ENCODE data around the gene HMG20B. TPM values are rescaled to one million over a fixed set of nuclear protein-coding genes. Genes with fewer than 3 reads are reported as not detected.
A peak's percentile ranks its signal among the peaks of the same experiment; 100 is the strongest.

HMG20B gene
- total RNA-seq: 46.0 and 51.0 TPM in 2 replicates

DNA sequence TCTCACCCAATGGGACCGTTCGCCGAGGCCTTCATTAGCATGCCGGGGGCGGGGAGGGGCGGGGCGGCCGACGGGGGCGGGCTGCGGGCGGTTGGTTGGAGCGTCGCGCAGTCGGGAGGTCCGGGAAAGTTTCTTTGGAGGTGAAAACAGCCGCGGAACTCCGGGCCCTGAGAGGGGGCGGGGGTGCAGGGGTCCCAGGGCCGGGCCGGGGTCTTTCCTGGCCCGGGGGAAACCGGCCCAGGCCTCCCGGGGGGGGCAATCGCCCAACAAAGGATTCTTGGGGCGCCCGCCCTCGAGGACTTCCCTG lies at the start of gene HMG20B:
Gene HMG20B (plus strand): TSS at position 90 of the 307 bp plus-strand sequence. CDS start 366 bp downstream, outside the sequence.
- Mint-ChIP-seq H3K27ac (peak within 1 kb of the TSS; percentile 53), H3K36me3 (ENCODE audit: low read depth) (peaks cover 9% of the 10 kb centered on the region), H3K9me3 (no peaks in the 10 kb centered on the region), H3K4me3 (peak within 1 kb of the TSS; percentile 81), H3K4me1 (peaks cover 19% of the 10 kb centered on the region), H3K27me3 (no peaks in the 10 kb centered on the region)
- intact Hi-C loops (cut with micrococcal nuclease): loop anchor here (1.0 to 10.0 kb wide), 7 partner anchors 16 to 609 kb away; partner anchors contain the start of genes ANKRD24, APBA3, DAPK3 and FZR1
- ATAC-seq (ENCODE audit: low read depth) (no peak), DNase-seq (no peak)
- POLR2A ChIA-PET: interaction anchor here (0.6 to 0.8 kb wide), 2 partner anchors 18 to 21 kb away, joined by 3 to 6 read pairs; no protein-coding TSS in a partner anchor
- TF ChIP-seq, protein P1, sequence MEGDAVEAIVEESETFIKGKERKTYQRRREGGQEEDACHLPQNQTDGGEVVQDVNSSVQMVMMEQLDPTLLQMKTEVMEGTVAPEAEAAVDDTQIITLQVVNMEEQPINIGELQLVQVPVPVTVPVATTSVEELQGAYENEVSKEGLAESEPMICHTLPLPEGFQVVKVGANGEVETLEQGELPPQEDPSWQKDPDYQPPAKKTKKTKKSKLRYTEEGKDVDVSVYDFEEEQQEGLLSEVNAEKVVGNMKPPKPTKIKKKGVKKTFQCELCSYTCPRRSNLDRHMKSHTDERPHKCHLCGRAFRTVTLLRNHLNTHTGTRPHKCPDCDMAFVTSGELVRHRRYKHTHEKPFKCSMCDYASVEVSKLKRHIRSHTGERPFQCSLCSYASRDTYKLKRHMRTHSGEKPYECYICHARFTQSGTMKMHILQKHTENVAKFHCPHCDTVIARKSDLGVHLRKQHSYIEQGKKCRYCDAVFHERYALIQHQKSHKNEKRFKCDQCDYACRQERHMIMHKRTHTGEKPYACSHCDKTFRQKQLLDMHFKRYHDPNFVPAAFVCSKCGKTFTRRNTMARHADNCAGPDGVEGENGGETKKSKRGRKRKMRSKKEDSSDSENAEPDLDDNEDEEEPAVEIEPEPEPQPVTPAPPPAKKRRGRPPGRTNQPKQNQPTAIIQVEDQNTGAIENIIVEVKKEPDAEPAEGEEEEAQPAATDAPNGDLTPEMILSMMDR (IDR thresholded peaks at IDR 0.05): no peak
- CTCF ChIA-PET: no interaction called here

DNA sequence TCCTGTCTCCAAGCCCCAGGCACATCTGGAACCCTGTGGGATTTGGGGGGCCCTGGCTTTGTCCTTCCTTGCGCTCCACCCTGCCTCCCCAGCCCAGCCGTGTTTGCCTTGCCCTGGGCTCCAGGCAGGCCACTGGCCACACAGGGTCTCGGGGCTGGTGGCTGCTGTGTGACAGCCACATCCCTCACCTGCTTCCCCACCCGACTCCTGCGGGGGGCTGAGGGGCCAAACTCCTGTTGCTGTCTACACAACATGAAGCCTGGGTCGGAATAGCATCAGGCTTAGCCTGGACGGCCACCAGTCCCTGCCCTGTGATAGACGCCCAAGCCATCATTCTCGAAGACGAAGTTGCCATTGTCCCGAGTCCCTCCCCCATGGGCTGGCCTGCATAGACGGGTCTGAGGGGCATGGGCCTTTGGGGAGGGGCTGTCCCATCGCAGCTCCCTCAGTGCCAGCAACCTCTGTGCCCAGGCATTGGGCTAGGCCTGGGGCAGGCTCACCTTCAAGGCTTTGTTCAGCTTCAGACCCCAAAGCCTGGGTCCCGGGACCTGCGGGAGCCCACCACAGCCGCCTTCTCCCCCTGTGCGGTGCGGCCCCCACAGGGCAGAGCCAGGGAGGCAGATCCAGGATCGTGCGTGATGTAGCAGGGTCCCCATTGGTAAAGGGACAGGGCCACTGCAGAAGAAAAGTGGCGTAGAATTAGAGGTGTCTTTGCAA lies 49.2 kb upstream of the HMG20B start:
- CTCF ChIA-PET: no interaction called here
- H3K36me3 Mint-ChIP-seq (ENCODE audit: low read depth): peaks cover 33% of the 10 kb centered on the region
- H3K4me3 Mint-ChIP-seq: no peak overlapping the region
- TF ChIP-seq, protein P1 (IDR thresholded peaks at IDR 0.05): no peak
- ATAC-seq (ENCODE audit: low read depth) (no peak), DNase-seq (no peak)
- POLR2A ChIA-PET: no interaction called here
- H3K27me3 Mint-ChIP-seq: no peaks in the 10 kb centered on the region
- H3K27ac Mint-ChIP-seq: no peak overlapping the region
- intact Hi-C loops (cut with micrococcal nuclease): no loop called here
- peaks cover 15% of the 10 kb centered on the region for H3K4me1 Mint-ChIP-seq
- no peaks in the 10 kb centered on the region for H3K9me3 Mint-ChIP-seq

DNA sequence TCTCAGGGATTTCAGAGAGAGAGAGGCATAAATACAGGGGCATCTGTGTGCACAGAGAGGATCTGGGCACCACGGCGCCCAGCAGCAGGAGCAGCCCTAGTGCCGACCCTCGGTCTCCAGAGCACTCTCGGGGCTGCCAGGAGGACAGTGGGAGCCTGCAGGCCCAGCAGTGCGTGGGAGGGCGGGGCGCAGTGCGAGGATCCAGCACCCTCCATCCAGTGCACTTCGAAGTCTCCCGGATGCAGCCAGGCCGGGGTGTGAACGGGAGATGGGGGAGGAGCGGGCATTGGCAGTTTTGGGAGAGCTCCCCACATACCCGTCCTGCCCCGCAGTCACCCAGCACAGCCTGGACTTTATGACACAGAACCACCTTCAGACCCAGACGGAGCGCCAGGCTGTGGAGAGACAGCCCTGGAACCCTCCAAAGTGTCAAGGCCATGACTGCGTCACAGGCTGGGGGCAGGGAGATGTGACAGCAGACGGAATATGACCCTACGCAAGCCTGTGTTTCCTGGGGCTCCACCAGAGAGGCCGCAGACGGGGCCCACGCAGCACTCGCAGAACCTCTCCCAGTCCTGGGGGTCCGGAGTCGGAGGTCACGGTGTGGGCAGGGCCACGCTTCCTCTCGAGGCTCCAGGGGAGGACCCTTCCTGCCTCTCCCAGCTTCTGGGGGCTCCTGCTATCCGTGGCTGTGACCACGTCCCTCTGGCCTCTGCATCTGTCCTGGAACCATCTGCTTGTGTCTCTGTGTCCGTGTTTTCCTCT lies 48.5 kb upstream of the HMG20B start:
- peaks cover 33% of the 10 kb centered on the region for H3K36me3 Mint-ChIP-seq (ENCODE audit: low read depth)
- intact Hi-C loops (cut with micrococcal nuclease): no loop called here
- TF ChIP-seq, protein P1 (IDR thresholded peaks at IDR 0.05): no peak
- H3K4me3 Mint-ChIP-seq: no peak overlapping the region
- ChIA-PET POLR2A (no interaction called here), CTCF (no interaction called here)
- no peak for ATAC-seq (ENCODE audit: low read depth)
- no peak overlapping the region for H3K27ac Mint-ChIP-seq
- H3K4me1 Mint-ChIP-seq: peaks cover 13% of the 10 kb centered on the region
- H3K27me3 Mint-ChIP-seq: no peaks in the 10 kb centered on the region
- H3K9me3 Mint-ChIP-seq: no peaks in the 10 kb centered on the region
- no peak for DNase-seq

DNA sequence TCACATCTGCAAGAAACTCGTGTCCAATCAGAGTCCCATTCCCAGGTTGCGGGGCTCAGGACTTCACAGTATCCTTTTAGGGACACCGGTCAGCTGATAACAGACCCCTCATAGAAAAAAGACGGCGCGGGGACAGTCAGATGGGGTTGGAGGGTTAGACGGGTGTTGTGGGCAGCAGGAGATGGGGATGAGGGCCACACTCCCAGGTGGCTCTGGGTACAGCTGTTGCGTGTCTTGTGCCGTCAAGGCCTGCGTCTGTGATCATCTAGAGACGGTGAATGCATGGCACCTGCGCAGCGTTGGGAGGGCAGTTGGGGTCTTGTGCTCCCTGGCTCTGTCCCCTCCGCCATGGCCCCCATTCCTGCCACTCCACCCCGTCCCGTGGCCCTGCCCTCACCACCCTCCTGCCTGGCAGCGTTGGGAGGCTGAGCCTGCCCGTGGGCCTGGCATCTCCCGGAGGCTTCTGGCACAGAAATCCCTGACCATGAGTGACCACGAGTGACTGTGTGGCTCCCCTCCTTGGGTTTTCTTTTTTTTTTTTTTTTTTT lies 47.8 kb upstream of the HMG20B start:
- peaks cover 6% of the 10 kb centered on the region for H3K4me1 Mint-ChIP-seq
- ChIA-PET CTCF (no interaction called here), POLR2A (interaction anchor here (0.6 kb wide), 1 partner anchor 731 kb away, joined by 3 read pairs; no protein-coding TSS in a partner anchor)
- H3K36me3 Mint-ChIP-seq (ENCODE audit: low read depth): peaks cover 33% of the 10 kb centered on the region
- intact Hi-C loops (cut with micrococcal nuclease): no loop called here
- H3K9me3 Mint-ChIP-seq: no peaks in the 10 kb centered on the region
- no peaks in the 10 kb centered on the region for H3K27me3 Mint-ChIP-seq
- DNase-seq (no peak), ATAC-seq (ENCODE audit: low read depth) (no peak)
- no peak overlapping the region for H3K27ac Mint-ChIP-seq
- TF ChIP-seq, protein P1 (IDR thresholded peaks at IDR 0.05): no peak
- no peak overlapping the region for H3K4me3 Mint-ChIP-seq

Data from activated B cell treated with CpG ODN at 0.5 μM for 24 hours (primary cell).